ENCODE measurements around the gene FBN2.

FBN2 gene

DNA sequence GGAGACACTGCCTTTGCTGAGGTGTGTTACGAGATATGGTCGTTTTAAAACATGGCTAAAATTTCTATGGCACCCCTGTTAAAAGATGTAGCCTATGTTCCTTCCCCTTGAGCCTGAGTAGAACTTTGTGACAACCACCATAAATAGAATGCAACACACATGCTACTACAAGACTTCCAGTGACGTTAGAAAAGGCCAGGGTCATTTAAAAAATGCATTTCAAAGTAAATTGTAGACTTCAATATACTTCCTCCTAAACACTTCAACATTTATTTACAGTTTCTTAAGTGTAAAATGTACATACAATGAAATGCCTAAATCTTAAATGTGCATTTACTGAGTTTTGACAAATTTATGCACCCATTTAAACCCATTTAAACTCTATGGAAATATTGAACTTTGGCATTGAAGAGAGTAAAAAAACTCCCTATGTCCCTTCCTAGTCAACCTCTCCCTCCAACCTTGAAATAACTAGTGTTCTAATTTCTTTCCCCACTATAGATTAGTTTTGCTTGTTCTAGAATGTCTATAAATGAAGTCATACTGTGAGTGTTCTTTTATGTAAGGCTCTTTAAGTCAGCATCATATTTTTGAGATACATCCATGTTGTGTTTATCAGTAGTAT is 294.0 kb downstream of the FBN2 start:
- no peaks in the 10 kb centered on the region for H3K4me1 ChIP-seq (ENCODE audit: insufficient read depth, insufficient read length)
- DNase-seq (ENCODE audit: low read depth, low spot score): no peak
- TF ChIP-seq ZNF274 (IDR thresholded peaks at IDR 0.05; ENCODE audit: low read depth, low read length) (no peak), YY1 (IDR thresholded peaks at IDR 0.05; ENCODE audit: insufficient read depth, insufficient read length) (no peak), SUZ12 (IDR thresholded peaks at IDR 0.05; ENCODE audit: extremely low read depth, insufficient read depth, insufficient read length) (no peak)
- no peak overlapping the region for H3K9ac ChIP-seq (ENCODE audit: insufficient read length, low read depth)
- no peaks in the 10 kb centered on the region for H3K27me3 ChIP-seq (ENCODE audit: insufficient read depth, insufficient read length)
- H3K4me3 ChIP-seq (ENCODE audit: insufficient read length, low read depth): no peak overlapping the region
- H3K36me3 ChIP-seq (ENCODE audit: insufficient read depth, insufficient read length, low read length): no peaks in the 10 kb centered on the region
- H3K9me3 ChIP-seq (ENCODE audit: insufficient read depth, low read length): no peaks in the 10 kb centered on the region

GRCh38 chr5:128241051-128241695 is 296.9 kb downstream of the FBN2 start:
- H3K27me3 ChIP-seq (ENCODE audit: insufficient read depth, insufficient read length): no peaks in the 10 kb centered on the region
- no peaks in the 10 kb centered on the region for H3K4me1 ChIP-seq (ENCODE audit: insufficient read depth, insufficient read length)
- H3K9me3 ChIP-seq (ENCODE audit: insufficient read depth, low read length): no peaks in the 10 kb centered on the region
- H3K9ac ChIP-seq (ENCODE audit: insufficient read length, low read depth): no peak overlapping the region
- TF ChIP-seq ZNF274 (IDR thresholded peaks at IDR 0.05; ENCODE audit: low read depth, low read length): no peak
- TF ChIP-seq SUZ12 (IDR thresholded peaks at IDR 0.05; ENCODE audit: extremely low read depth, insufficient read depth, insufficient read length): no peak
- TF ChIP-seq YY1 (IDR thresholded peaks at IDR 0.05; ENCODE audit: insufficient read depth, insufficient read length): no peak
- H3K36me3 ChIP-seq (ENCODE audit: insufficient read depth, insufficient read length, low read length): no peaks in the 10 kb centered on the region
- H3K4me3 ChIP-seq (ENCODE audit: insufficient read length, low read depth): no peak overlapping the region
- no peak for DNase-seq (ENCODE audit: low read depth, low spot score)

DNA sequence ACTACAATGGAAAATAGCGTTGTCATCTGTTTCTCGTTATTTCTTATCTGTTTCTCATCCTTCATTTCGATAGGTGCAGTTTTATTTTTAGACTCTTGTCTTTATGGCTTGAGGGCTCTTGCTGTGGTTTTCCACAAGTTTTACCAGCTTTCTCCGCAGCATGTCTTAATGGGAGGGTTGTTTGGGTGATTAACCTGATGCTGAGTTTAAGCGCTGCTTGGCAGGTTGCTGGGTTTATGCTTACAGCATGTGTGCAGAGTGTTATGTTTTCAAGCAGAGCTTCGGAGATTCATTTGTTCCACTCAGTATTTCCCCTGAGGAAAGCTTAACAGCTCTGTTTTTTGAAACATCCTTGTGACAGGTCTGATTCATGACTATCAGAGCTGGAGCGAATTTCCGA is 300.5 kb downstream of the FBN2 start:
- TF ChIP-seq ZNF274 (IDR thresholded peaks at IDR 0.05; ENCODE audit: low read depth, low read length): no peak
- no peak for TF ChIP-seq SUZ12 (IDR thresholded peaks at IDR 0.05; ENCODE audit: extremely low read depth, insufficient read depth, insufficient read length)
- TF ChIP-seq YY1 (IDR thresholded peaks at IDR 0.05; ENCODE audit: insufficient read depth, insufficient read length): no peak
- Histone ChIP-seq H3K36me3 (ENCODE audit: insufficient read depth, insufficient read length, low read length) (no peaks in the 10 kb centered on the region), H3K27me3 (ENCODE audit: insufficient read depth, insufficient read length) (no peaks in the 10 kb centered on the region), H3K4me3 (ENCODE audit: insufficient read length, low read depth) (no peak overlapping the region), H3K4me1 (ENCODE audit: insufficient read depth, insufficient read length) (no peaks in the 10 kb centered on the region), H3K9ac (ENCODE audit: insufficient read length, low read depth) (no peak overlapping the region), H3K9me3 (ENCODE audit: insufficient read depth, low read length) (no peaks in the 10 kb centered on the region)
- no peak for DNase-seq (ENCODE audit: low read depth, low spot score)

DNA sequence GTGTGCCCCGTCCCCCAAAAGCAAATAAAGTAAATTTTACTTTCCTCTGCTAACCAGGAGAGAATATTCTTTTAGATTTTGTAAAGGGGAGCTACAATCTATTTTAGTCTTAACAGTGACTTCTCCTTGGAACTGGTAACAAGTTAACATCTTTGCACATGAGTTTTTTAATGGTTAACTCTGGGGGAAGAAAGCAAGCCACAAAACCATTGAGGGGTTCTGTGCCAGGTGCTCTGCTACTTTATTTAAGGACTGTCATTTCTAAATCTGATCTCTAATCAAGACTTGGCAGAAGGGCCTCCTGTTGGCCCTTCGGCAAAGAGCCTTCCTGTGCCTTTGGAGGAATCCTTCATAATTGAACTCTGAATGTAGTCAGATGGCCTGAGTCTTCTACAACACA is 301.0 kb downstream of the FBN2 start:
- Histone ChIP-seq H3K9me3 (ENCODE audit: insufficient read depth, low read length) (no peaks in the 10 kb centered on the region), H3K9ac (ENCODE audit: insufficient read length, low read depth) (no peak overlapping the region)
- DNase-seq (ENCODE audit: low read depth, low spot score): no peak

GRCh38 chr5:128236334-128236733 is 301.7 kb downstream of the FBN2 start:
- DNase-seq (ENCODE audit: low read depth, low spot score): no peak
- Histone ChIP-seq H3K9me3 (ENCODE audit: insufficient read depth, low read length) (no peaks in the 10 kb centered on the region), H3K27me3 (ENCODE audit: insufficient read depth, insufficient read length) (no peaks in the 10 kb centered on the region), H3K36me3 (ENCODE audit: insufficient read depth, insufficient read length, low read length) (no peaks in the 10 kb centered on the region), H3K9ac (ENCODE audit: insufficient read length, low read depth) (no peak overlapping the region), H3K4me3 (ENCODE audit: insufficient read length, low read depth) (no peak overlapping the region), H3K4me1 (ENCODE audit: insufficient read depth, insufficient read length) (no peaks in the 10 kb centered on the region)
- TF ChIP-seq YY1 (IDR thresholded peaks at IDR 0.05; ENCODE audit: insufficient read depth, insufficient read length) (no peak), SUZ12 (IDR thresholded peaks at IDR 0.05; ENCODE audit: extremely low read depth, insufficient read depth, insufficient read length) (no peak), ZNF274 (IDR thresholded peaks at IDR 0.05; ENCODE audit: low read depth, low read length) (no peak)

More for the DNA sequence above, 301.0 kb downstream of the FBN2 start:
- H3K36me3 ChIP-seq (ENCODE audit: insufficient read depth, insufficient read length, low read length): no peaks in the 10 kb centered on the region
- no peak overlapping the region for H3K4me3 ChIP-seq (ENCODE audit: insufficient read length, low read depth)
- H3K27me3 ChIP-seq (ENCODE audit: insufficient read depth, insufficient read length): no peaks in the 10 kb centered on the region
- no peaks in the 10 kb centered on the region for H3K4me1 ChIP-seq (ENCODE audit: insufficient read depth, insufficient read length)
- TF ChIP-seq YY1 (IDR thresholded peaks at IDR 0.05; ENCODE audit: insufficient read depth, insufficient read length): no peak
- TF ChIP-seq ZNF274 (IDR thresholded peaks at IDR 0.05; ENCODE audit: low read depth, low read length): no peak
- TF ChIP-seq SUZ12 (IDR thresholded peaks at IDR 0.05; ENCODE audit: extremely low read depth, insufficient read depth, insufficient read length): no peak

DNA sequence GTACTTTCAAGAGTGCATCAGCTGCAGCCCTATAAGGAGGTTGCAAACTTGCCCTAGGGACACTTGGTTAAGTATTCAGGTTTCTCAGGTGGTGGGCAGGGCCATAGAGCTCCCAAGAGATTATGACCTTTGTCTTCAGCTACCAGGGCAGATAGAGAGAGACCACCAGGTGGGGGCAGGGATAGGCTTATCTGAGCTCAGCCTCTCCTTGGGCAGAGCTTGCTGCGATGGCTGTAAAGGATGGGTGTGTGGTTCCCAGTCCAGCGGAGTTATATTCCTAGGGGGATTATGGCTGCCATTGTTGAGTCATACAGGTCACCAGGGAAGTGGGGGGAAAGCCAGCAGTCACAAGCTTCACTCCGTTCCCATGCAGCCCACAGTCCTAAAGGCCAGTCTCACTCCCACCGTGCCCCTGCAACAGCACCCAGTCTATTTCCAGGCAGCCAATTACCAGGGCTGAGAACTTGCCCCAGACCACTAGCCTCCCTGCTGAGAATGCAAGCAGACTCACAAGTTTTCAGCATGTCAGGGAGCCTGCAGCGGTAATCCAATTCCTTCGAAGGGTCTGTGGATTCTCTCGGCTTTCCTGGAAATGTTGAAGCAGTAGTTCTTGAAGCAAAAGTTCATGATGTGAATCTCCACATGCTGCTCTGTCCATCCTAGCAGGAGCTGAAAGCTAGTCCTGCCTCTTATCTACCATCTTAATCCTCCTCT is 303.0 kb downstream of the FBN2 start:
- TF ChIP-seq YY1 (IDR thresholded peaks at IDR 0.05; ENCODE audit: insufficient read depth, insufficient read length): no peak
- no peak for TF ChIP-seq ZNF274 (IDR thresholded peaks at IDR 0.05; ENCODE audit: low read depth, low read length)
- TF ChIP-seq SUZ12 (IDR thresholded peaks at IDR 0.05; ENCODE audit: extremely low read depth, insufficient read depth, insufficient read length): no peak
- Histone ChIP-seq H3K4me3 (ENCODE audit: insufficient read length, low read depth) (no peak overlapping the region), H3K36me3 (ENCODE audit: insufficient read depth, insufficient read length, low read length) (no peaks in the 10 kb centered on the region), H3K4me1 (ENCODE audit: insufficient read depth, insufficient read length) (no peaks in the 10 kb centered on the region), H3K9me3 (ENCODE audit: insufficient read depth, low read length) (no peaks in the 10 kb centered on the region), H3K9ac (ENCODE audit: insufficient read length, low read depth) (no peak overlapping the region), H3K27me3 (ENCODE audit: insufficient read depth, insufficient read length) (no peaks in the 10 kb centered on the region)
- no peak for DNase-seq (ENCODE audit: low read depth, low spot score)

DNA sequence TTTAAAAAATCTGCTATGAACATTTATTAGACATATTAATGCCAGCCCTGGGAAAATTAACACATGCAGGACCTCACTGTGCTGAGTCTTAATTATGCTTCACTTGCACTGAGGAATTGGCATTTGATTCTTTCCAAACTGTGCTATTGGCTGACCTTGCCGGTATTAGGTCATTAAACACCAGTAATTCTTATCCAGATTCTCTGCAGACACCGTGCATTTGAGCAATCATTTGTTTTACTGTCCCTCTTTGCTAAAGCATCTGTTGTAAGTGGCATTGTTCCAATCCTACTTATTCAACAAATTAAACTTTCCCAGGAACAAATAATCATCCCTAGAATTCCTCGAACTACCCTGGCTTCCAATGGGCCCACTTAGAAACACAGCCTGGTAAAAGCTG is 309.5 kb downstream of the FBN2 start:
- no peak for TF ChIP-seq ZNF274 (IDR thresholded peaks at IDR 0.05; ENCODE audit: low read depth, low read length)
- no peak for TF ChIP-seq SUZ12 (IDR thresholded peaks at IDR 0.05; ENCODE audit: extremely low read depth, insufficient read depth, insufficient read length)
- TF ChIP-seq YY1 (IDR thresholded peaks at IDR 0.05; ENCODE audit: insufficient read depth, insufficient read length): no peak
- Histone ChIP-seq H3K27me3 (ENCODE audit: insufficient read depth, insufficient read length) (no peaks in the 10 kb centered on the region), H3K9ac (ENCODE audit: insufficient read length, low read depth) (no peak overlapping the region), H3K4me1 (ENCODE audit: insufficient read depth, insufficient read length) (no peaks in the 10 kb centered on the region), H3K9me3 (ENCODE audit: insufficient read depth, low read length) (no peaks in the 10 kb centered on the region), H3K36me3 (ENCODE audit: insufficient read depth, insufficient read length, low read length) (no peaks in the 10 kb centered on the region), H3K4me3 (ENCODE audit: insufficient read length, low read depth) (no peak overlapping the region)
- DNase-seq (ENCODE audit: low read depth, low spot score): no peak
